ENCODE results near the gene PAK1.

PAK1 gene

GRCh38 chr11:77287136-77287535 is 186.8 kb downstream of the PAK1 start:
- no peak for DNase-seq (ENCODE audit: low read depth in 1 of 2, low spot score in 1 of 2)
- Histone ChIP-seq H3K27ac (replicated peaks) (no peak overlapping the region), H3K4me3 (replicated peaks; ENCODE audit: insufficient read depth, low read length) (no peak overlapping the region), H3K27me3 (ENCODE audit: insufficient read depth, poor library complexity, severe bottlenecking) (no peaks in the 10 kb centered on the region)
- TF ChIP-seq SPI1 (IDR thresholded peaks at IDR 0.05; ENCODE audit: borderline replicate concordance, low read depth) (no peak), POLR2AphosphoS5 (IDR thresholded peaks at IDR 0.05; ENCODE audit: low read depth) (no peak)
- TF ChIP-seq, protein P1, sequence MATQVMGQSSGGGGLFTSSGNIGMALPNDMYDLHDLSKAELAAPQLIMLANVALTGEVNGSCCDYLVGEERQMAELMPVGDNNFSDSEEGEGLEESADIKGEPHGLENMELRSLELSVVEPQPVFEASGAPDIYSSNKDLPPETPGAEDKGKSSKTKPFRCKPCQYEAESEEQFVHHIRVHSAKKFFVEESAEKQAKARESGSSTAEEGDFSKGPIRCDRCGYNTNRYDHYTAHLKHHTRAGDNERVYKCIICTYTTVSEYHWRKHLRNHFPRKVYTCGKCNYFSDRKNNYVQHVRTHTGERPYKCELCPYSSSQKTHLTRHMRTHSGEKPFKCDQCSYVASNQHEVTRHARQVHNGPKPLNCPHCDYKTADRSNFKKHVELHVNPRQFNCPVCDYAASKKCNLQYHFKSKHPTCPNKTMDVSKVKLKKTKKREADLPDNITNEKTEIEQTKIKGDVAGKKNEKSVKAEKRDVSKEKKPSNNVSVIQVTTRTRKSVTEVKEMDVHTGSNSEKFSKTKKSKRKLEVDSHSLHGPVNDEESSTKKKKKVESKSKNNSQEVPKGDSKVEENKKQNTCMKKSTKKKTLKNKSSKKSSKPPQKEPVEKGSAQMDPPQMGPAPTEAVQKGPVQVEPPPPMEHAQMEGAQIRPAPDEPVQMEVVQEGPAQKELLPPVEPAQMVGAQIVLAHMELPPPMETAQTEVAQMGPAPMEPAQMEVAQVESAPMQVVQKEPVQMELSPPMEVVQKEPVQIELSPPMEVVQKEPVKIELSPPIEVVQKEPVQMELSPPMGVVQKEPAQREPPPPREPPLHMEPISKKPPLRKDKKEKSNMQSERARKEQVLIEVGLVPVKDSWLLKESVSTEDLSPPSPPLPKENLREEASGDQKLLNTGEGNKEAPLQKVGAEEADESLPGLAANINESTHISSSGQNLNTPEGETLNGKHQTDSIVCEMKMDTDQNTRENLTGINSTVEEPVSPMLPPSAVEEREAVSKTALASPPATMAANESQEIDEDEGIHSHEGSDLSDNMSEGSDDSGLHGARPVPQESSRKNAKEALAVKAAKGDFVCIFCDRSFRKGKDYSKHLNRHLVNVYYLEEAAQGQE (IDR thresholded peaks at IDR 0.05; ENCODE audit: insufficient replicate concordance, low read depth) = no peak
- TF ChIP-seq, protein P2, sequence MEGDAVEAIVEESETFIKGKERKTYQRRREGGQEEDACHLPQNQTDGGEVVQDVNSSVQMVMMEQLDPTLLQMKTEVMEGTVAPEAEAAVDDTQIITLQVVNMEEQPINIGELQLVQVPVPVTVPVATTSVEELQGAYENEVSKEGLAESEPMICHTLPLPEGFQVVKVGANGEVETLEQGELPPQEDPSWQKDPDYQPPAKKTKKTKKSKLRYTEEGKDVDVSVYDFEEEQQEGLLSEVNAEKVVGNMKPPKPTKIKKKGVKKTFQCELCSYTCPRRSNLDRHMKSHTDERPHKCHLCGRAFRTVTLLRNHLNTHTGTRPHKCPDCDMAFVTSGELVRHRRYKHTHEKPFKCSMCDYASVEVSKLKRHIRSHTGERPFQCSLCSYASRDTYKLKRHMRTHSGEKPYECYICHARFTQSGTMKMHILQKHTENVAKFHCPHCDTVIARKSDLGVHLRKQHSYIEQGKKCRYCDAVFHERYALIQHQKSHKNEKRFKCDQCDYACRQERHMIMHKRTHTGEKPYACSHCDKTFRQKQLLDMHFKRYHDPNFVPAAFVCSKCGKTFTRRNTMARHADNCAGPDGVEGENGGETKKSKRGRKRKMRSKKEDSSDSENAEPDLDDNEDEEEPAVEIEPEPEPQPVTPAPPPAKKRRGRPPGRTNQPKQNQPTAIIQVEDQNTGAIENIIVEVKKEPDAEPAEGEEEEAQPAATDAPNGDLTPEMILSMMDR (IDR thresholded peaks at IDR 0.05; ENCODE audit: insufficient read depth, low read length) = no peak

DNA sequence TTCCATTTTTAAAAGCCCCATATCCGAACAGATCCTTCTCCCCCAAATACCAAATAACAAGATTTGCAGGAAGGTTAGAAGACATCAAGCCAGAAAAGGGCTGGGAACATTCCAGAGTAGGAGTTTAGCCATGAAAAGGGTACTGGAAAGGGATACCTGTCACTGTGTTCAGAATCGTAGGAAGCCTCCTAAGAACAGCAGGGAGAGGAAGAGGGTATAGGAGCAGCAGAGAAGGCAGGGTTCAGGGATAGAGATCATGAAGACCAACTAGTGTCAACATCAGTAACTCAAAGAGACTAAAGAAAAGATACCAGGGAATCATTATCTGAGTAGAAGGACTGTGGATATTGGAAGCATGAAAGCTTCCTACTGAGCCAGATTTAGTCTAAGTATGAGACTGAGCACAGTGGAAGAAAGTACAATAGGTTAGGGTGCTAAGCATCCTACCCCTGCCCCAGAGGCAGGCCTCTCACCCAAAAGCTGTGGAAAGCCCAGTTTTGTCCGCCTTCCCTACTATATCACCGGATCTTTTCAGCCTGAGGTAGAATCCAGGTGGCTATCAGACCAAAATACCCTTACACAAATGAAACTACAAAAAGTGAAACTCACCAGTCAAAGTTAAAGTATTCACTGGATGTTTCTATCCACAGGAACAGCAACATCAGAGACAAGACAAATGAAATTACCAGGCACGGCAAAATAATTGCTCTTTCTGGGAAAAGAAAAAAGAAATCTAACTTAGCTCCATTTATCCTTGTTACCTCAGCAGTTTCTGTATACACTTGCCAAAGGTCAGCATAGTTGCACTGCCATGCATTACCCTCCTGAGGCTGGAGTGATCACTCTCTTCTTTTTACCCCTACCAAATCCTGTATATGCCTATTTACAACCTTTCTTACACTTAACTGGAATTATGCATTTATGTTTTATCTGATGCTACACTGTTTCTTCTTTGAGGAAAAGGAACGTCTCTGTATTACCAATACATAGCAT is 189.1 kb downstream of the PAK1 start:
- Histone ChIP-seq H3K4me3 (replicated peaks; ENCODE audit: insufficient read depth, low read length) (no peak overlapping the region), H3K27me3 (ENCODE audit: insufficient read depth, poor library complexity, severe bottlenecking) (no peaks in the 10 kb centered on the region), H3K27ac (replicated peaks) (no peak overlapping the region)
- DNase-seq (ENCODE audit: low read depth in 1 of 2, low spot score in 1 of 2) = no peak
- TF ChIP-seq GABPA (IDR thresholded peaks at IDR 0.05; ENCODE audit: low read depth) (no peak), SPI1 (IDR thresholded peaks at IDR 0.05; ENCODE audit: borderline replicate concordance, low read depth) (no peak), POLR2AphosphoS5 (IDR thresholded peaks at IDR 0.05; ENCODE audit: low read depth) (no peak)
- TF ChIP-seq, protein P1 (IDR thresholded peaks at IDR 0.05; ENCODE audit: insufficient replicate concordance, low read depth) = no peak
- TF ChIP-seq, protein P2 (IDR thresholded peaks at IDR 0.05; ENCODE audit: insufficient read depth, low read length) = no peak

- TF ChIP-seq, protein P2 (IDR thresholded peaks at IDR 0.05; ENCODE audit: insufficient read depth, low read length) = no peak
- TF ChIP-seq, protein P1 (IDR thresholded peaks at IDR 0.05; ENCODE audit: insufficient replicate concordance, low read depth) = no peak
- TF ChIP-seq POLR2AphosphoS5 (IDR thresholded peaks at IDR 0.05; ENCODE audit: low read depth) = no peak
- TF ChIP-seq GABPA (IDR thresholded peaks at IDR 0.05; ENCODE audit: low read depth) = no peak
- no peak for TF ChIP-seq SPI1 (IDR thresholded peaks at IDR 0.05; ENCODE audit: borderline replicate concordance, low read depth)
- Histone ChIP-seq H3K27ac (replicated peaks) (no peak overlapping the region), H3K27me3 (ENCODE audit: insufficient read depth, poor library complexity, severe bottlenecking) (peaks cover 2% of the 10 kb centered on the region), H3K4me3 (replicated peaks; ENCODE audit: insufficient read depth, low read length) (no peak overlapping the region)
- DNase-seq (ENCODE audit: low read depth in 1 of 2, low spot score in 1 of 2) = no peak
These were observed 190.8 kb downstream of the PAK1 start for GRCh38 chr11:77283101-77283500.
